Osteoblast (primary cell): ENCODE data around the gene PAFAH2. TPM values are rescaled to one million over a fixed set of nuclear protein-coding genes. Genes with fewer than 3 reads are reported as not detected.
"Not testable (repeated sequence)": the region's sequence is repeated elsewhere in the genome, so short reads cannot be mapped to it uniquely, and the experiment has no call there.

Experiments
- DNase-seq: peaks from one replicate; pipeline ENCODE4 v3.0.0; 2011; ENCODE audit warnings: low spot score, mixed read lengths; ENCODE audit not compliant: insufficient read length; ENCODE audit errors: missing footprints
- H2AFZ ChIP-seq: 2 replicates; pipeline ENCODE4 v1.6.0; 2011; ENCODE audit warnings: mild to moderate bottlenecking, low read length
- H3K27ac ChIP-seq: 2 replicates; pipeline ENCODE4 v1.5.1; 2011; ENCODE audit warnings: mild to moderate bottlenecking, low read depth, low read length, moderate library complexity
- H3K27me3 ChIP-seq: 2 replicates; pipeline ENCODE4 v1.6.0; 2012; ENCODE audit warnings: mild to moderate bottlenecking, control low read depth, inconsistent platforms, low read length, moderate library complexity; ENCODE audit not compliant: insufficient read depth
- H3K36me3 ChIP-seq: 2 replicates; pipeline ENCODE4 v1.5.1; 2011; ENCODE audit warnings: mild to moderate bottlenecking, low read length, control low read depth, moderate library complexity; ENCODE audit not compliant: insufficient read depth
- H3K4me1 ChIP-seq: 2 replicates; pipeline ENCODE4 v1.5.1; 2011; ENCODE audit warnings: mild to moderate bottlenecking, low read length, control low read depth, moderate library complexity; ENCODE audit not compliant: insufficient read depth
- H3K4me2 ChIP-seq: 2 replicates; pipeline ENCODE4 v1.6.0; 2011; ENCODE audit warnings: mild to moderate bottlenecking, low read length; ENCODE audit not compliant: insufficient read depth
- H3K4me3 ChIP-seq: fragments of 200-600 bp; sonication (generic); 3 replicates; pipeline ENCODE4 v1.5.1; 2012; ENCODE audit warnings: mild to moderate bottlenecking, low read length, inconsistent platforms; ENCODE audit not compliant: insufficient read depth
- H3K79me2 ChIP-seq: 2 replicates; pipeline ENCODE4 v1.6.0; 2012; ENCODE audit warnings: mild to moderate bottlenecking, low read length, control low read depth, inconsistent platforms; ENCODE audit not compliant: insufficient read depth
- H3K9me3 ChIP-seq: 2 replicates; pipeline ENCODE4 v1.5.1; 2011; ENCODE audit warnings: low read depth, low read length, control low read depth
- H4K20me1 ChIP-seq: 2 replicates; pipeline ENCODE4 v1.6.0; 2012; ENCODE audit warnings: mild to moderate bottlenecking, low read length, control low read depth; ENCODE audit not compliant: insufficient read depth
- total RNA-seq: library from RNA; depleted of rRNA; stranded (reverse); fragments of >200 nt; gene quantifications from 2 replicates; pipeline ENCODE4 v1.2.3, GENCODE V29; 2012
- TF ChIP-seq, protein P1 (sequence below): IDR thresholded peaks from 2 replicates; pipeline ENCODE4 v1.5.1; 2011; ENCODE audit warnings: mild to moderate bottlenecking, low read depth, low read length, moderate library complexity; ENCODE audit errors: extremely low read depth

The PAFAH2 gene
- total RNA-seq, 1 donor, result 6.9 TPM

DNA sequence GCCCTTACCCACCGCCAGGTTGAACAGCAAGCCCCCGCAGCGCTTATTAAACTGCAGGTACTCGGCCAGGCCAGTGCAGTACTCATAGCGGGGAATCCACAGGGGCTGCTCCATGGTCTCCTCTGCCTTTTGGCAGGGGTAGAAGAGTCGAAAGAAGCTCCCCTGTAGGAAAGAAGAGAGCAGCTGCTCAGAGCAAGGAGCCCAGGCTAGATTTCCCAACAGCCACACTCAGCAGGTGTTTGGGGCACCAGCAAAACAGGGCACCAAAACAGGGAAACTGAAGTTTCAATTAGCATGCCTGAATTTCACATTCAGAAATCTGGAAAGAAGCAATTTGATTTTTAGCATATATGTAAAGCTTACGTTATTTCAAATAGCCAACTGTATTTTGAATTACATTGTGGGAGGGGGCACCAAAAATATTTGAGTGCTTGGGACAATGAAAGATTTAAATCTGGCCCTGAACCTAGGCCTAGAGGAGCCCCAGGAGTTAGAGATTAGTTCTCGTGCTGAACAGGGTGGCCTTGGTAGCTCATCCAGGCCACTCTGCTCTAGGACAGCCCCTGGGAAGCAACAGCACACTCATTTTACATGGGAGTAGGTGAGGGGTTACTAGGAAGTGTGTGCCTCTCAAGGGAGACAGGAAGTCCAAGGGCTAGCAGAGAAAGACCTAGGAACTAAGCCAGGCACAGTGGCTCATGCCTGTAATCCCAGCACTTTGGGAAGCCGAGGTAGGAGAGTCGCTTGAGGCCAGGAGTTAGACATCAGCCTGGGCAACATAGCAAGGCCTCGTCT lies 8.2 kb downstream of the PAFAH2 start:
- TF ChIP-seq, protein P1, sequence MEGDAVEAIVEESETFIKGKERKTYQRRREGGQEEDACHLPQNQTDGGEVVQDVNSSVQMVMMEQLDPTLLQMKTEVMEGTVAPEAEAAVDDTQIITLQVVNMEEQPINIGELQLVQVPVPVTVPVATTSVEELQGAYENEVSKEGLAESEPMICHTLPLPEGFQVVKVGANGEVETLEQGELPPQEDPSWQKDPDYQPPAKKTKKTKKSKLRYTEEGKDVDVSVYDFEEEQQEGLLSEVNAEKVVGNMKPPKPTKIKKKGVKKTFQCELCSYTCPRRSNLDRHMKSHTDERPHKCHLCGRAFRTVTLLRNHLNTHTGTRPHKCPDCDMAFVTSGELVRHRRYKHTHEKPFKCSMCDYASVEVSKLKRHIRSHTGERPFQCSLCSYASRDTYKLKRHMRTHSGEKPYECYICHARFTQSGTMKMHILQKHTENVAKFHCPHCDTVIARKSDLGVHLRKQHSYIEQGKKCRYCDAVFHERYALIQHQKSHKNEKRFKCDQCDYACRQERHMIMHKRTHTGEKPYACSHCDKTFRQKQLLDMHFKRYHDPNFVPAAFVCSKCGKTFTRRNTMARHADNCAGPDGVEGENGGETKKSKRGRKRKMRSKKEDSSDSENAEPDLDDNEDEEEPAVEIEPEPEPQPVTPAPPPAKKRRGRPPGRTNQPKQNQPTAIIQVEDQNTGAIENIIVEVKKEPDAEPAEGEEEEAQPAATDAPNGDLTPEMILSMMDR, result no peak
- H3K9me3 ChIP-seq, result no peaks in the 10 kb centered on the region
- no peaks in the 10 kb centered on the region for H3K27me3 ChIP-seq
- H4K20me1 ChIP-seq, result no peaks in the 10 kb centered on the region
- no peak for DNase-seq
- peaks cover 7% of the 10 kb centered on the region for H3K4me1 ChIP-seq
- H3K79me2 ChIP-seq, result peaks cover 2% of the 10 kb centered on the region
- no peak overlapping the region for H3K27ac ChIP-seq
- H3K36me3 ChIP-seq, result peaks cover 14% of the 10 kb centered on the region
- H2AFZ ChIP-seq, result no peak overlapping the region
- no peak overlapping the region for H3K4me3 ChIP-seq
- H3K4me2 ChIP-seq, result no peak overlapping the region

DNA sequence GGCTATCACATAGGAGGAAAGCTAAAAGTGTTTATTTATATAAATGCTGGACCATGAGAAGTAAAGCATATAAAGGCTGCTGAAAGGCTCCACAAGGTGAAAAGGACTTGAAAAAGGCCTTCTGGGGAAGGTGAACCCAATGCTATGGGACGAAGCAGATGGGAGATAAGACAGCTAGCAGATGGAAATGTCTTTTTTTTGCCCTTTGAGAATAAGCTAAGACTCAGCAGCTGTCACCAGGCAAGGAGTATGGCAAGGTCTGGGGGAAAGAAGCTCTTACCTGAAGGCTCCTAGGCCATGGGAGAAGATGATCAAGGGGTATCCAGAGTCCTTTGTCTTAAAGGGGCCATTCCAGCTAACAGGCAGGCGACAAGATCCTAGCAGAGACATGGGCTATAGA lies 9.9 kb downstream of the PAFAH2 start:
- peaks cover 2% of the 10 kb centered on the region for H3K79me2 ChIP-seq
- H3K4me1 ChIP-seq, result peaks cover 7% of the 10 kb centered on the region
- no peak overlapping the region for H3K4me2 ChIP-seq
- H3K9me3 ChIP-seq, result no peaks in the 10 kb centered on the region
- no peak overlapping the region for H3K4me3 ChIP-seq
- no peak for DNase-seq
- no peak overlapping the region for H3K27ac ChIP-seq
- no peaks in the 10 kb centered on the region for H4K20me1 ChIP-seq
- no peak overlapping the region for H2AFZ ChIP-seq
- TF ChIP-seq, protein P1, result no peak
- H3K36me3 ChIP-seq, result peaks cover 30% of the 10 kb centered on the region
- no peaks in the 10 kb centered on the region for H3K27me3 ChIP-seq

DNA sequence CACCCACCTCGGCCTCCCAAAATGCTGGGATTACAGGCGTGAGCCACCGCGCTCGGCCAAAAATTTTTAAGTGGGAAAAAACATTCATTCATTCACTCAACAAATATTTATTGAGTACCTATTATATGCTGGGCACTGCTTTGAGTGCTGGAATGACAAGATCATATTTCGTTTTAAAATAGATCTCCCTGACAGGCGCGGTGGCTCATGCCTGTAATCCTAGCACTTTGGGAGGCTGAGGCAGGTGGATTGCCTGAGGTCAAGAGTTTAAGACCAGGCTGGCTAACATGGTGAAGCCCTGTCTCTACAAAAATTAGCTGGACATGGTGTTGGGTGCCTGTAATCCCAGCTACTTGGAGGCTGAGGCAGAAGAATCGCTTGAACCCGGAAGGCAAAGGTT lies 11.1 kb downstream of the PAFAH2 start:
- not testable (repeated sequence) for H4K20me1 ChIP-seq, H3K4me2 ChIP-seq, H2AFZ ChIP-seq, H3K27me3 ChIP-seq, H3K79me2 ChIP-seq, H3K9me3 ChIP-seq, H3K27ac ChIP-seq, DNase-seq, H3K4me3 ChIP-seq, H3K4me1 ChIP-seq
- H3K36me3 ChIP-seq, result peaks cover 41% of the 10 kb centered on the region

DNA sequence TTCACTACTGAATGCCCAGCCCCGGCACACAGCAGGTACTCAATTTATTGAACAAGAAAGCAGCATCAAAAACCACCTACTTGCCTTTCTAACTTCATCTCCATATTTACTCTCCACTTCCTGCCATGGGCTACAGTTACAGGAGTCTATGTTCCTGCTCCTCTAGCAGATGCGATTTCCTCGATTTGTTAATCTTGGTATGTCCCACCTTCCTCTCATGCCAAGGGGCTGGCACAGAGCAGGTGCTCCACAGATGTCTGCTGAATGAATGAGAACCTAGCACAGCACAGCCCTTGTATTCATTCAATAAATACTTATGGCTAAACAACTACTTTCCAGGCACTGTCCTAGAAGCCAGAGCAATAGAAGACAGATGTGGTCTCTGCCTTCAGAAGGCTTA lies 12.2 kb downstream of the PAFAH2 start:
- Histone ChIP-seq H3K4me2 (no peak overlapping the region), H2AFZ (no peak overlapping the region)
- TF ChIP-seq, protein P1, result no peak

More for the DNA sequence above, 12.2 kb downstream of the PAFAH2 start:
- Histone ChIP-seq H3K9me3 (no peaks in the 10 kb centered on the region), H3K79me2 (no peaks in the 10 kb centered on the region), H4K20me1 (no peaks in the 10 kb centered on the region), H3K36me3 (peaks cover 40% of the 10 kb centered on the region), H3K4me3 (no peak overlapping the region), H3K4me1 (no peaks in the 10 kb centered on the region), H3K27me3 (no peaks in the 10 kb centered on the region), H3K27ac (no peak overlapping the region)
- DNase-seq, result no peak
